Stimulated activated CD8-positive, alpha-beta memory T cell treated with anti-CD3 and anti-CD28 coated beads, Interleukin-12 subunit alpha, Interleukin-12 subunit beta, amount 100 ng/mL, for 24 hours (primary cell): Measurements from ENCODE around the gene ECT2L.

Experiments
- DNase-seq: peaks from one replicate; pipeline ENCODE4 v3.0.0-alpha.2; 2020; ENCODE audit errors: extremely low read depth

ECT2L gene

GRCh38 chr6:138795809-138796603, at the start of gene ECT2L:
ECT2L (plus strand) TSS chr6:138796087; CDS start chr6:138813275, 17,188 bp downstream.
- no peak for DNase-seq

GRCh38 chr6:138752017-138752416, 43.9 kb upstream of the ECT2L start:
- no peak for DNase-seq

GRCh38 chr6:138757136-138757535, 38.8 kb upstream of the ECT2L start:
- no peak for DNase-seq

GRCh38 chr6:138765896-138766655, 29.8 kb upstream of the ECT2L start:
- no peak for DNase-seq

GRCh38 chr6:138769102-138769676, 26.7 kb upstream of the ECT2L start:
- DNase-seq: no peak

- no peak for DNase-seq
Observed at GRCh38 chr6:138772596-138773176, 23.2 kb upstream of the ECT2L start.

- DNase-seq: peak; percentile 82
Observed at GRCh38 chr6:138773177-138774091, 22.5 kb upstream of the ECT2L start, which contains the start of gene CCDC28A. CCDC28A (plus strand) TSS chr6:138773769; CDS start chr6:138776121, 2,352 bp downstream.

GRCh38 chr6:138774370-138774769, 21.5 kb upstream of the ECT2L start:
- DNase-seq: no peak

- DNase-seq: no peak
Observed at GRCh38 chr6:138776659-138777058, 19.2 kb upstream of the ECT2L start.

- no peak for DNase-seq
Observed at GRCh38 chr6:138778331-138778730, 17.6 kb upstream of the ECT2L start.

GRCh38 chr6:138782243-138782642, 13.6 kb upstream of the ECT2L start:
- DNase-seq: no peak

- DNase-seq: no peak
Observed at GRCh38 chr6:138785079-138785478, 10.8 kb upstream of the ECT2L start.

- no peak for DNase-seq
Observed at GRCh38 chr6:138785980-138786379, 9.9 kb upstream of the ECT2L start.

- DNase-seq: no peak
Observed at GRCh38 chr6:138787138-138787537, 8.7 kb upstream of the ECT2L start.

- no peak for DNase-seq
Observed at GRCh38 chr6:138796771-138797170, 884 bp downstream of the ECT2L start.

GRCh38 chr6:138797806-138798446, 2.0 kb downstream of the ECT2L start:
- no peak for DNase-seq

- DNase-seq: no peak
Observed at GRCh38 chr6:138800377-138801150, 4.7 kb downstream of the ECT2L start.

GRCh38 chr6:138803331-138803730, 7.4 kb downstream of the ECT2L start:
- DNase-seq: no peak

- DNase-seq: no peak
Observed at GRCh38 chr6:138803861-138804260, 8.0 kb downstream of the ECT2L start.
